Amygdala (tissue), 56 donors: Measurements from ENCODE around the gene ATP6AP1.
"Not testable (repeated sequence)": the region's sequence is repeated elsewhere in the genome, so short reads cannot be mapped to it uniquely, and the experiment has no call there.

Experiments
- DNase-seq, 56 donors: peaks; one replicate each; lab custom pipeline; 2025; lab: John Stamatoyannopoulos, UW

Gene ATP6AP1

DNA sequence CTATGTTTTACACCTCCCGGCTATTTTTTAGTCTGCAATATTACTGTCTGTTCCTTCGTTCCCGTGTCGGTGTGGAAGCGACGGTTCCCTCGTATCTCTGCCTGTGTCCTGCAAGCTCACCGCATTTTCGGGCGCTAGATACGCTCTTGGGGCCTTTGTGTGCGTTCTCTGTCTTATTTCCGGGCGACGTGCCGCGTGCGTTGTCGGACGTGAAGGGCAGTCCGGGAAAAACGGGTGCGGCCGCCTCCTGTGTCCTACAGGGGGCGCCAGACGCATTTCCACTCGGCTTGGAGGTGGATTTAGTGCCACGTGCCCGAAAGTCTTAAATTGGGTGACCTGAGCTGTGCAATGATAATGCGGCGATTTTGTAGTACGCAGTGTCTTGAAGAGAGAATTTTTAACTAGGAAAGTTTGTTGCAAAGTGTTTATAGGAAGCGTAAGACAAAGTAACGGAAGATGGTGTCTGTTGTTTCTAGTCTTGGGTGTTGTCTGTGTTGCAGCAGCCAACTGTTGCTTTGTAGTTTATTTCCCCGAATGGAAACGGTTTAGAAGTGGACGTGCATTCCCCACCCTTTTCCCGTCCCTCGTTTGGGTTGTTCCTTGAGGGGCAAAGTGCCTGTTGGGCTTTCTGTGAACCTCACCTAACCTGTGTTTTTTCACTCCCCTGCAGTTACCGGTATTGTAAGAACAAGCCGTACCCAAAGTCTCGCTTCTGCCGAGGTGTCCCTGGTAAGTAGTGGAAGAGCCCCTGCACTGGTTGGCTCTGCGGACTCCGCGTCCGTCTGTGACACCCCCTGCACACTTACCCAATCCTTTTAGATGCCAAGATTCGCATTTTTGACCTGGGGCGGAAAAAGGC is 29.6 kb upstream of the ATP6AP1 start:
- peak in 50 of 56 donors; percentile 2 to 84 (median 49) for DNase-seq

DNA sequence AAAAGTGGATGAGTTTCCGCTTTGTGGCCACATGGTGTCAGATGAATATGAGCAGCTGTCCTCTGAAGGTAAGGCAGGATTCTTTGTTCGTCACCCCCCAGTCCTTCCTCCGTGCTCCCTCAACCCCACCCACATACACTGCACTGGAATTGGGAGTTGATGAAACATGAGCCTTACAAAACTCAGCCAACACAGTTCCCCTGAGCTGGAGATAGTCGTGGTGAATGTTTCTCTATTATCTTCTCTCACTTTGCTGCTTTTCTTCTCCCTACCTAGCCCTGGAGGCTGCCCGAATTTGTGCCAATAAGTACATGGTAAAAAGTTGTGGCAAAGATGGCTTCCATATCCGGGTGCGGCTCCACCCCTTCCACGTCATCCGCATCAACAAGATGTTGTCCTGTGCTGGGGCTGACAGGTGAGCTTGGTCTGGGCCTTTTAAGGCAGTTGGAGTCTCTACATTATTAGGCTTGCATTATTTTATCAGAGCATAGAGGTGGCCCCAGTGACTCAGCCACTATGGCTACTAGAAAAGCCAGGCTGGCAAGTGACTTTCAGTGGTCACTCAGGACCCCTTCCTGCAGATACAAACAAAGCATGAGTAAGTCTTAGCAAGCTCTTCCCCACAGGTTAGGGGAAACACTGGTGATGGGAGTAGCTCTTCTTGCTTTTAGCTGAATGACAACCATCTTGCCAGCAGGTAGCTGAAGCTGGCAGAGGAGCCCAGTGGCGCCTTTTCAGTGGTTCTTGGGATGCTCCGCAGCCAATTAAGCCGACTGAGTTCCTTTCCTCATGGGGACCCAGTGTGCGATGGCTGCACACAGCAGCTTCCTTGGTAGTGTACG is 28.7 kb upstream of the ATP6AP1 start:
- DNase-seq, result no peak

DNA sequence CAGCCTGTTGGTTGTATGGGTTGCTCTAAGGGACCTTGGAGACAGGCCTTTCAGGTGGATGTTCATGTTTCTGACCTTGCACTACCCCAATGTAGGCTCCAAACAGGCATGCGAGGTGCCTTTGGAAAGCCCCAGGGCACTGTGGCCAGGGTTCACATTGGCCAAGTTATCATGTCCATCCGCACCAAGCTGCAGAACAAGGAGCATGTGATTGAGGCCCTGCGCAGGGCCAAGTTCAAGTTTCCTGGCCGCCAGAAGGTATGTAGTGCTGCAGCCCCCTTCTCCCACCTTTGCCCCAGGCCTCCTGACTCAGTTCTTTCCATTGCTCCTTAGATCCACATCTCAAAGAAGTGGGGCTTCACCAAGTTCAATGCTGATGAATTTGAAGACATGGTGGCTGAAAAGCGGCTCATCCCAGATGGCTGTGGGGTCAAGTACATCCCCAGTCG is 28.1 kb upstream of the ATP6AP1 start:
- not testable (repeated sequence) for DNase-seq

DNA sequence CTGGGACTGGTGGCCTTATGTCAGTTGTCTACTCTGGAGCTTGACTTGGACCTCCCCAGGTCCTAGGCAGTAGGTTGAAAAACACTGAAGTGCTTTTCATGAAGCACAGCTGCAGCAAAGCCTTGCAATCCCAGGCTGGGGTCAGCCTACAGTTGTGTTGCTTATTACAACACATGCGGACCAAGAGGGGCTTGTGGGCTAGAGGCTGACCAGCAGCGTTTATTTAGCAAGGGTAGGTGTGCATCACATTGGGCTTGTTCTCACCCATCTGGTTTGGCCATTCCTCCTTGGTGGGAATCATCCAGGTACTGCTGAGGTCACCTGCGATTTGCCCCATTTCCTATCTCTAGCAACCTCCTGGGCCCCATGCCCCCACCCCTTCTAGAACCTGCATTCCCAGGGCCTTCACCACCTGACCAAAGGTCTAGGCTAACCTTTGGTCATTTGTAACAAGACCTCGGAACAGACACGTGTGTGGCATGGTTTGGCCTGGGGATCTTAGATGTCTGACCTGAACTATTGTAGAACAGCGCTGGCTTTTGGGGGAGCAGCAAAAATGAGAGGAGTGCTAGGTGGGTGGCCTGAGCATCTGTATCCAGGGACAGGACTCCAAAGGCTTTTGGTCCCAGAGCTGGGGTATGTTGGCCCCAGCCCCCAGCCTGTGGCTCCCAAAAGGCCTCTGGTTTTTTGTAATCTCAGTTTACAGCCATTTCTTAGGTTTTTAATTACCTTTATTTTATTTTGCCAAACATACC is 27.3 kb upstream of the ATP6AP1 start:
- no peak for DNase-seq

DNA sequence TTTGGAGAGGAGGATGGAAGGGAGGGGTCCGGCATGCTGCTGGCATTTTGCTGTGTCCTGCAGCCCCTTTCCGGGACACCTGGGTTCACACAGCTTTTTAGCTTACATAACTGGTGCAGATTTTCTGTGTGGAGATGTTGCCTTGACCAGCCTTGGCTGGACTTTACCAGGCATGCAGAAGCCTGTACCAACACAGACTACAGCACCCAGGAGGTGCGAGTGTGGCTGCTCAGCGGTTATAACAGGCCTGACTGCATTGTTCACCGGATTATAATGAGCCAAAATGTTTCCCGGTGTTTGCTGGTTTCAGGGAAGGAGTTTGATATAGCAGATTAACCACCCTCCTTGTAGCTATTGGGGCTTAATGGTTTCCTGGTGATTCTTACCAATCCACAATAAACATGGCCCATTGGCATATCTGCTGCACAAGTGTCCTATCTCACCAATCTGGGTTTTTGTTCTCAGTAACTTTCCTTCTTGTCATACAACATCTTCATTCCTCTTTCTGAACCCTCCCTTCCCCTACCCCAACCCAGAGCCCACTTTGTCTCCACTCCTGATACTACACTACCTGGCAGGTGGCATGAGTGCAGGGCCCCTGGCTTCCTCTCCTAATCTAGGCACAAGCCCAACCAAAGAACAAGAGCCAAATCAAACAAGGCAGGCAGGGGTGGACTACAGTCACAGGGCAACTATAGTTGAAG is 26.4 kb upstream of the ATP6AP1 start:
- no peak for DNase-seq

DNA sequence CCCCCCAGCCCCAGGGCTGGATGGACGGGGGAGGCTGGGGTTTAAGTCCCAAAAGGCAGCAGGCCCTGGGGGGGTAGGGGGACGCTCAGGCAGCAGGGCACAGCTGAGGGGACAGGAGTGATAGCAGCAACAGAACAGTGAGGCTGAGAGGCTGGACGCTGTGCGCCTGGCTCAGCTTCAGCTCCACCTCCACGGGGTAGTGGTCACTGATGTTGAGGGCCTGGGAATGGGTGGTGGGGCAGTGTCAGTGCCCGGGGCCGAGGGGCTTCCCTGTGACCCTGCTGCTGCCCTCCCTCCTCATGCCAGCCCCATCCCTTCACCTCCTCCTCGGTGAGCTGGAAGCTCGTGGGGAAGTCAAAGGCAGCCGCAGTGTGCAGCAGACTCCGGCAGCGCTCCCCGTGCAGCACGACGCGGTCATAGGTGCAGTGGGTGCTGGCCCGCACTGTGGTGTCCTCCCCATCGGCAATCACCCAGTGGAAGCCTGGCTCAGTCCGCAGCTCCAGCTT is 25.8 kb upstream of the ATP6AP1 start:
- no peak for DNase-seq

DNA sequence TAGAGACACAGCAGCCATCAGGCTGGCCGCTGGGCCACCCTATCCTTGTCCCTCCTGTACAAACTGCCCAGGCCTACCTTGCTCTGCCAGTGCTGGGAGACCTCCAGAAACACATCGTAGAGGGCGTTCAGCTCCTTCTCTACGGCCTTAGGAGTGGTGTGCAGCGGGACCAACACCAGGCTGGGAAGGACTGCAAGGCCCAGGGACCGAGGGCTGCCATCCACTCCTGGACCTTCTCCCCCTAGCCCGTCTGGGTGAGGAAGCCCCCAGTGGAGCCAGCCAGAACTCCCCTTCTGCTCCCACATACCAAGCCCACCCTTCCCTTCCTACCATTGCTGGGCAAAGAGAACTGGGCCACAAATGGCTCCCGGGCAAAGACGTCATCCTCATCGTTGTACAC is 25.3 kb upstream of the ATP6AP1 start:
- DNase-seq, result no peak

DNA sequence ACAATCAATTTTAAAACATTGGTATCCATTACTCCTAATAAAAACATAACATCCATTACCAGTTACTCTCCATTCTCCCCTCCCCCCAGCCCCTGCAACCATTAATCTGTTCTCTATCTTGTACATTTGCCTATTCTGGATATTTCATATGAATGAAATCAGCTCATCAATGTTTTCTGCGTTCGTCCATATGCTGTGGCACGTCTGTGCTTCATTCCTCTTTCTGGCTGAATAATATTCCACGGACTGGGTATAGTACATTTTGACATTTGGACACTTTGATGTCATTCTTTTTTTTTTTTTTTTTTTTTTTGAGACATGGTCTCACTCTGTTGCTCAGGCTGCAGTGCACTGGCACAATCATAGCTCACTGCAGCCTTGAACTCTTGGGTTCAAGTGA is 24.6 kb upstream of the ATP6AP1 start:
- no peak for DNase-seq

DNA sequence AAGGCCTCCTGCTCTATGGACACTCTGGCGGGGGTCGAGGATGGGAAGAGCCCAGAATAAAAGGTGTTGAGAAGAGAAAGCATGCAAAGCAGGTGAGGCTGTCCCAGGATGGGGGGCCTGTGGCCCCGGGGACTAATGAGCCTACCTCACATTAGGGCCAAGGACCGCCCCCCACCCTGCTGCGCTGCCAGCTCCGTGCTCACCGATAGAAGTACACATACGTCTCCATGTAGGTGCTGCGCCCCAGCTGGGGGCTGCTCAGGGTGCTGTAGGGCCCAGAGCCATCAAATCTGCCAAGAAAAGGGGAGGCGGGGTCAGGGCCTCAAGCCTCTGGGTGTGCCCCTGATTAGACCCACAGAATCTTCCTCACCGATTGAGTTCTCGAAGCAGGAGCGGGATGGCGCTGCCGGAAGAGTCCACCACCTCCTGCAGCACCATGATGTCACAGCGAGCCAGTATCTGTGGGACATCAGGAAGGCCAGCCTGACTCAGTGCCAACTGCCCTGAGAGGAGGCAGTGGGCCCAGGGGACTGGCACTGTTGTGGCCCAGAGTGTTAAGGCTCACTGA is 23.8 kb upstream of the ATP6AP1 start:
- DNase-seq, result no peak

DNA sequence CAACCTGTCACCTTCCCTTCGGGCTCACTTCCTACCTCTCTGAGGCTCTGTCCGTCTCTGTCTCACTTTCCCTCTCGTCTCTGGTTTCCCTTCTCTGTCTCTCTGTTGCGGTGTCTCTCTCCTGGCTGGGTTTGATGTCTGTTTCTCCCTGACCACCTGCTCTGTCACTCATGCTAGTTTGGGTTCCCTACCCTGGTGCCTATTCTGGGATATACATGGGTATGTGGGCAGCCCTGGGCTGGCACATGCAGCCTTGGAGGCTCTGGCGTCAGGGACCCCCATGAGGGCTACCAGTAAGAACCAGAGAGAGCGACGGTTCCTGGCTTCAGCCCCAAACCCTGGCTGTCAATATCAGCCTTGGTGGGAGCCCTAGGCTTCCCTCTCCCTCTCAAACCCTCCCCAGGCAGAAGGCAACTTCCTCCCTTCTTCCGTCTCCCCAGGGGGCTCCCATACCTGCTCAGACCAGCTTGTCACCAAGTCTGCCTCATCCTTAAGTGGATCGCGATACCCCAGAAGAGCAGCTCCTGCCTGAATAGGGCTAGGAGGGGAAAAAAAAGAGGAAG is 19.7 kb upstream of the ATP6AP1 start:
- DNase-seq, result no peak

DNA sequence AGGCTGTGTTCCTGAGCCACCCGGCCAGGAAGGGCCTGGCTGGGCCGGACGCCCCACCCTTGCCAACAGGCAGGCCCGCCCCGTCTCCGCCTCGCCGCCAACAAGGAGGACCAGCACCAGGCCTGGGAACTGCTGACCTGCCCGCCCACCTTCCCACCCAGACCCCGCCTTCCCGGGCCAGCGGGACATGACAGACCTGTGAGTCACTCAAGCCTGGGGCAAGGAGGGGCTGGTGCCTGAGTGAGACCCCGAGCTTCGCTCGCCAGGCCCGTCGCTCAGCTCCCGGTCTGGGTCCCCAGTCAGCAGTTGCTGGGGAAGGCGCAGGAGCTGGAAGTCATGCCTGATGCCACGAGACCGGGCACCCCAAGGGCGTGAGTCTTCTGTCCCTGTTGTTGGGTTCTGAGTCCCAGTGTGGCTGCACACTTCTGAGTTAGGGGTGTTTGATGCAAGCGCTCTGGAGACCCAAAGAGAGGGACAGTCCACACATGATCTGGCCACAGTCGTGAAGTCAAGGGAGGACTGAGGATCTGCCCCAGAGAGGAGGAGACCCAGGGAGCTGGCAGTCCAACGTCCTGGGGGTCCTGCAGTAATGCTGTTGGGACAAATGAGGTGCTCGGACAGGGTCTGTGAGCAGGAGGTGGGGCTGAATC is 19.1 kb upstream of the ATP6AP1 start, which contains the start of gene DNASE1L1:
DNASE1L1 (minus strand) TSS at position 33 of the 650 bp plus-strand sequence. CDS start 3,686 bp downstream, outside the sequence.
- DNase-seq, result peak in 14 of 56 donors; percentile 2 to 33 (median 8)

DNA sequence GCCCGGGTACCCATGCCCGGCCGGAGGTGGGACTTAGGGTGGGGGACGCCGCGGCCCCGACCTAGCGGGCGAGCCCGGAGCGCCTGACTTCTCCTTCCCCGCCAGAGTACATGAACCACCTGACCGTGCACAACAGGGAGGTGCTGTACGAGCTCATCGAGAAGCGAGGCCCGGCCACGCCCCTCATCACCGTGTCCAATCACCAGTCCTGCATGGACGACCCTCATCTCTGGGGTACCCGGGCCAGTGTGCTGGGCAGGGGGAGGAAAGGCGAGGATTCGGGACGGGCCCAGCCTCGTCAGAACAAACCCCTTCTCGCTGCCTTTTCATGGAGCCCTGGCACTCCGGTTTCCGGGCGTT is 16.5 kb upstream of the ATP6AP1 start:
- peak in 30 of 56 donors; percentile 7 to 53 (median 28) for DNase-seq

DNA sequence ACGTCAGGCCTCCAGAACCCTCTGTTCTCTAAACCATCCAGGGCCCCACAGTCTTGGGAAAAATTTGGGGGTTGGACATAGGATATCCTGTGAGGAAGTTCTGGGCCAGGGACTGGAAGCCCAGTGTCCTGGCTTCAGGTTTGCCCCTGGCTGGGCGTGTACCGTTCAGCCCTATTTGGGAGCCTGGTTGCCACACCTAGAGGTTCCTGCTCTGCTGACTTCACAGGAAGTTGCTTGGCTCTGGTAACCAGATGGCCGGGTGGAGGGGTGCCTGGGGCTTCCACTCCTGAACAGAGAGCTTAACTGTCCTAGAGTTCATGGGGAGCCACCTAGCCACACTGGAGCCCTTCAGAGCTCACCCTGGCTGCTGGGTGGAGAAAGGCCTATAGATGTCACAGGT is 16.0 kb upstream of the ATP6AP1 start:
- no peak for DNase-seq

DNA sequence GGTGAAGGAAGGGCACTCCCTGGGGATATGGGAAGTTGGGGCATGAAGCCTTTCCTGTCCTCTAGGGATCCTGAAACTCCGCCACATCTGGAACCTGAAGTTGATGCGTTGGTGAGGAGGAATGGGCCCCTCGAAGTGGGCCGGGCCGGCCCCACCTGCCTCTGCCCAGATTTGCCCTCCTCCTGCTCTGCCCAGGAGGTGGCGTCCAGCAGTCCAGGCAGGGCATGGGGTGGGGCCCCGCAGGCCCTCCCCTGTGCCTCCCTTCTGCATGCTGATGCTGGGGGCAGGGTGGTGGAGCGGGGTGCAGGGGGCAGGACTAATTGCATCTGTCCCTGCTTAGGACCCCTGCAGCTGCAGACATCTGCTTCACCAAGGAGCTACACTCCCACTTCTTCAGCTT is 15.3 kb upstream of the ATP6AP1 start:
- DNase-seq, result no peak

DNA sequence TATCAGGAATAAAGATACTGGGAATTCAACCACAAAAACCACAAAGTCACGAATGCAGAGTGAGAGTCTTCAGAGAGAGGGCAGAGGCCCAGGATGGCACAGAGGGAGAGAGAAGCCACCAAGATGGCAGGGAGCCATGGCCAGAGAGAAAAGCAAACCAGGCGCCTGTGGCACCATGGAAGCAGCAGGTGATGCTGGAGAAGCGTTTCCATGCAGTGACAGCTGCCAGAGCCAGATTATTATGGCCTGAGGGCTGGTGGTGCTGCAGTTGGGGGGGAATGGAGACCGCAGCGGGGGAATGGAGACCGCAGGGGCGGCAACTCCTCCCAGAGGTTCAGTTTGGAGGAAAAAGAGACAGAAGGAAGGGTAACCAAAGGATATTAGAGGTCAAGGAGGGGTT is 11.3 kb upstream of the ATP6AP1 start:
- no peak for DNase-seq

DNA sequence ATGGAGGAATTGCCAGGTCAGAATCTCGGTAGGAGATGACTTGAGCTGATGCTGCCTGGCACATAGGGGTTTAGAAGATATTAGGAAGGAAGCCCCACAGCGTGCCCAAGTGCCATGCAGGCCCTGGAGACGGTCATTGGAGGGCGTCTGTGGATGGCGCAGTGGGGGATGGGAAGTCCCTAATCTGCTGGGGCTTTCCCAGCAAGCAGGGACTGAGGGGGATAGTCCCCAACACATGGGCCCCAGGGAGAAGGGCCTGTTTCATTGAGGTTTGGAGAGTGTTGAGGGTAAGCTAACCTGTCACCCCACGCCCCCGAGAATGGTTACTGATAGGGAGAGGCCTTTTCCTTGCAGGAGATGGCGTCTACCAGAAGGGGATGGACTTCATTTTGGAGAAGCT is 9.3 kb upstream of the ATP6AP1 start:
- DNase-seq, result no peak

DNA sequence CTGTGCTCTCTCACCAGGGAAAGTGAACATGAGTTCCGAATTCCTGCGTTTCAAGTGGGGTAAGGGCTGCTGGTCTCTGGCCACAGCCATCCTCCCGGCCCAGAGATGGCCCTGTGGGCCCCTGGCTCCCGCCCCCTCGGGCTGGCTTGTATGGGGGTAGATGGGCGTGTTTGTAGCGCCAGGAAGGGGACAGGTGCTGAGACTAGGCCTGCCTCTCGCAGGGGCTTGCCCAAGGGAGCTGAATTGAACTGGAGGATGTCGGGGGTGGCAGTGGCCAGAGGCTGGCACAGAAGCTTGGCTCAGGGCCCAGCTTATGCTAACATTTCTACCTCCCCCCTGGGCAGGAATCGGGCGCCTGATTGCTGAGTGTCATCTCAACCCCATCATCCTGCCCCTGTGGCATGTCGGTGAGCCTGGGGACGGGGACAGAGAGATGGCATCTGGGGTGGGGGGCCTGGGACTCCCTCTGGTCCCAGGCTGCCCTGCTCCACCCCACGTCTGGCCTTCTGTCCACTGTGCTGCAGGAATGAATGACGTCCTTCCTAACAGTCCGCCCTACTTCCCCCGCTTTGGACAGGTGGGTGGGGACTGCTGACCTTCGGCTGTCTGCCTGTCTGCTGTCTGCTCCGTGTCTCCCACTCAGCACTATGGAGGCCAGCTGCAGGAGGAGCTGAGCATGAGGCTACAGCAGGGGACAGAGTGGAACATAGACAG is 8.6 kb upstream of the ATP6AP1 start:
- no peak for DNase-seq

DNA sequence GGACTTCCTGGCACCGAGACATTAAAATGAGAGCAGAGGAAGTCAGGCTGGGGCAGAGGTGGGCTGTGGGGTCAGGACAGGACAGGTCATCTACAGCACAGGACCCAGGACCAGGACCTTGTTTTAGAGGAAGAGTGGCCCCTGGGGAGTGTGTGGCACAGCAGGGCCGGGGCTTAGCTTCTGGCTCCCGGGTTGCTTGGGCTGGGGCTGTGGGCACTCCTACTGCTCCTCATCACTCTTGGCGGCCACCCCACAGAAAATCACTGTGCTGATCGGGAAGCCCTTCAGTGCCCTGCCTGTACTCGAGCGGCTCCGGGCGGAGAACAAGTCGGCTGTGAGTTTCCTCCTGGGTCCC is 8.1 kb upstream of the ATP6AP1 start:
- no peak for DNase-seq
